ENCODE results near the gene SH2D3C.
A peak's percentile ranks its signal among the peaks of the same experiment; 100 is the strongest.
"Not testable (repeated sequence)": the region's sequence is repeated elsewhere in the genome, so short reads cannot be mapped to it uniquely, and the experiment has no call there.

Gene SH2D3C

DNA sequence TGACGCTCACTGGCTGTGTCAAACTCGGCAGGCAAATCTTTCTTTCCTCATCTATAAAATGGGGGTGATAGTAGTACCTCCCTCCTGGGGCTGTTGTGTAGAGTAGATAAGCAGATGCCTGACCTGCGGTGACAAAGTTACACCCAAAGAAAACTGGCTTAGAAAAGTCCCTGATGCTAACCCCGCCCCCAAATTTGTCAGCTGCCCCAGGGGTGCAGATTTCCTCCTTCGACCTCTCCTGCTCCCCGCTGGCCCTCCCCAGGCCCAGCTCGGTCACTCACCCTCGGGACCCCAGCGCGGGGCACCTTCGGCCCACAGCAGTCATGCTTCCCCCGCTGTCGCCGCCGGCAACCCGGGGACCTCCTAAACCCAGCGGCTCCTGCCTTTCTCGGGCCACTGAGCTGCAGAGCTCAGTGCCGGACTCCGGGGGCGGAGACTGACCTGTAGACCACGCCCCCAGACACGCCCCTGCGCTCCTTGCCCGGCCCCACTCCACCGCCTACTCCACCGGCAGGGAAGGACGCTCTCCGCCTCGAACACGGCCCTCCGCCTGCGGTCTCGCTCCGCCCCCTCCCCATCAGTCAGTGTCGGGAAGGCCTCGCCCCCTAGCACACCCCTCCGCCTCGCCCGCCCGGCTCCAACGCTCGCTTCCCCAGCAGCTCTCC lies 7.4 kb downstream of the SH2D3C start:
- H3K36me3 ChIP-seq (replicated peaks): no peaks in the 10 kb centered on the region
- no peaks in the 10 kb centered on the region for H3K27me3 ChIP-seq (ENCODE audit: low read depth)
- 0 out of 2 replicates have a peak, but pooled peaks cover 5% of the 10 kb centered on the region for H3K4me1 ChIP-seq
- DNase-seq (ENCODE audit: low spot score in 2 of 2): peak; percentile 96 to 99
- H3K4me3 ChIP-seq: peak overlapping the region; percentile 37
- in situ Hi-C loops (cut with MboI; ENCODE audit: low sequenced_read_pairs): no loop called here
- no peaks in the 10 kb centered on the region for H3K9me3 ChIP-seq

DNA sequence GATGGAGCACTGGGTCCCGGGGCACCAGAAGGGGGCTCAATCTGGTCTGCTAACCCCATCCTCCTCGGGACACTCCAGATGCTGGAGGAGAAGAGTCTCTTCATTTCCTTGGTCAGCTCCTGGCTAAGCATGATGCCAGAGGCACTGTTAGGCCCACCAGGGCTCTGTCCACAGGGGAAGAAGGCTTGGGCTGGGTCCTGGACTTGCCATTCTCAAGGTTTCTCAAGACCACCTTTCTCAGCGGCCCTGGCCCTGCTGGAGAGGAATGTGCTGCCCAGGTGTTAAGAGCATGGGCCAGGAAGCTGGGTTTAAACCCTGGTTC lies 7.9 kb downstream of the SH2D3C start:
- H3K27me3 ChIP-seq (ENCODE audit: low read depth): no peaks in the 10 kb centered on the region
- no peak overlapping the region; the same call in 1 of the 2 replicates for H3K4me3 ChIP-seq
- no peaks in the 10 kb centered on the region for H3K36me3 ChIP-seq (replicated peaks)
- 0 out of 2 replicates have a peak, but pooled peaks cover 5% of the 10 kb centered on the region for H3K4me1 ChIP-seq
- in situ Hi-C loops (cut with MboI; ENCODE audit: low sequenced_read_pairs): no loop called here
- no peak for DNase-seq (ENCODE audit: low spot score in 2 of 2)
- H3K9me3 ChIP-seq: no peaks in the 10 kb centered on the region

DNA sequence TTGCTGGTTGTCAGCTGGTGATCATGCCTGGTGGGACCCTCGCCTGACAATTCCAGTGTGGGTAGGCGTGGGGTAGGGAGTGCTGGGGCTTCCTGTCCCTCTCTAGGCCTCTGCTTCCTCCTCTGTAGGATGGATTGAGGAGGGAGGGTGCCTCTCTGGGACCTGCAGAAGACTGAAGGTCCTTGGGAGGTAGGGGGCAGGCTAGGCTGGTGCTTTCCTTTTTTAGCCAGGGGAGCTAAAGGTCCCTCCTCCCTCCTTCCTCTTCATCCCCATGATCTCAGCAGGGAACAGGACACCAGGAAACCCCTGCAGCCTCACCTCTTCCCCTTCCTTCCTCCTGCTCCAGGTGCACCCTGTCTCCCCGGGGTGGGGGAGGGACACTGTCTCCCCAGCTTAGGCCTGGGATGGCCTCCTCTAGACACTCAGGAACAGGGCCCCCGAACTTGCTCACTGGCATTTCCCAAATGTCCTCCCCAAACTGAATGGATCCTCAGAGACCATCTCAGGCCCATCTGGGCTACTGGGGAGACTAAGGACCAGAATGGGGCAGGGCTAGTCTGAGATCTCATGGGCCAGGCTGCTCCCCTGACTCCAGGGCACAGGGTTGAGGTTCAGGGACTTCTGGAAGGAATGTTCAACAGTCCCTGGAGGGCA lies 8.4 kb downstream of the SH2D3C start:
- no peak overlapping the region for H3K4me3 ChIP-seq
- no peaks in the 10 kb centered on the region for H3K9me3 ChIP-seq
- in situ Hi-C loops (cut with MboI; ENCODE audit: low sequenced_read_pairs): no loop called here
- no peaks in the 10 kb centered on the region for H3K36me3 ChIP-seq (replicated peaks)
- 0 out of 2 replicates have a peak, but pooled peaks cover 5% of the 10 kb centered on the region for H3K4me1 ChIP-seq
- H3K27me3 ChIP-seq (ENCODE audit: low read depth): no peaks in the 10 kb centered on the region
- DNase-seq (ENCODE audit: low spot score in 2 of 2): no peak

DNA sequence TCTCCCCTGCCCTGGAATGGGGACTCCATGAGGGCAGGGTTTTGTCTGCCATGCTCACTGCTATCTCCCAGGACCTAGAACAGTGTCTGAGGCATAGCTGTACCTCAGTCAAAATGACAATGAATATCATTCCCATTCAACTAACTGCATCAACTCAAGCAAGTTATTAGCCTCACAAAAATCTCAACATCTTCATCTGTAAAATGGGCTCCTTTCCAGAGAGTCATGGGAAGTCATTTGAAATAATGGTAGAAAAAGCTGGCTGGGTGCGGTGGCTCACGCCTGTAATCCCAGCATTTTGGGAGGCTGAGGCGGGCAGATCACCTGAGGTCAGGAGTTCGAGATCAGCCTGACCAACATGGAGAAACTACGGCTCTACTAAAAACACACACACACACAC lies 9.4 kb downstream of the SH2D3C start:
- in situ Hi-C loops (cut with MboI; ENCODE audit: low sequenced_read_pairs): no loop called here
- Histone ChIP-seq H3K27me3 (ENCODE audit: low read depth) (no peaks in the 10 kb centered on the region), H3K4me1 (0 out of 2 replicates have a peak, but pooled peaks cover 5% of the 10 kb centered on the region)

DNA sequence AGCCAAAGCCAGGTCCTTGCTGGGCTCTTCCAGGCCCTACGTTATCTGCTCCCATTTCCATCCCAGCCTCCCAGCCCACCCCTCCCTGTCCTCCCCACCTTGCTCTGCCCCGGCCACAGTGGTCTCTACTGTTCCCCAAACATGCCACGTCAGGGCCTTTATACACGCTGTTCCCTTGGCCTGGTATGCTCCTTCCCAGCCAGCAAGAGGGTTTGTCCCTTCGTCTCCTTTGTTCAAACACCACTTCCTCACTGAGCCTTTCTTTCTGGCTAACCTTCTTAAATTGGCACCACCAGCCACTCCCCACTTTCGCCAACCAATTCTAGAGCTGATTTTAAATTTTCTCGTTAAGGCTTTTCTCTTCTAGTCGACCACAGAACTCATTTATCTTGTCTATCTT lies 9.8 kb downstream of the SH2D3C start:
- H3K27me3 ChIP-seq (ENCODE audit: low read depth): 0 out of 2 replicates have a peak, but pooled peaks cover 2% of the 10 kb centered on the region
- no peaks in the 10 kb centered on the region for H3K36me3 ChIP-seq (replicated peaks)
- H3K4me1 ChIP-seq: 0 out of 2 replicates have a peak, but pooled peaks cover 5% of the 10 kb centered on the region
- no peaks in the 10 kb centered on the region for H3K9me3 ChIP-seq
- in situ Hi-C loops (cut with MboI; ENCODE audit: low sequenced_read_pairs): no loop called here
- no peak overlapping the region for H3K4me3 ChIP-seq
- DNase-seq (ENCODE audit: low spot score in 2 of 2): no peak

More for the DNA sequence above, 9.4 kb downstream of the SH2D3C start:
- Histone ChIP-seq H3K9me3 (no peaks in the 10 kb centered on the region), H3K36me3 (replicated peaks) (no peaks in the 10 kb centered on the region), H3K4me3 (no peak overlapping the region)
- no peak for DNase-seq (ENCODE audit: low spot score in 2 of 2)

DNA sequence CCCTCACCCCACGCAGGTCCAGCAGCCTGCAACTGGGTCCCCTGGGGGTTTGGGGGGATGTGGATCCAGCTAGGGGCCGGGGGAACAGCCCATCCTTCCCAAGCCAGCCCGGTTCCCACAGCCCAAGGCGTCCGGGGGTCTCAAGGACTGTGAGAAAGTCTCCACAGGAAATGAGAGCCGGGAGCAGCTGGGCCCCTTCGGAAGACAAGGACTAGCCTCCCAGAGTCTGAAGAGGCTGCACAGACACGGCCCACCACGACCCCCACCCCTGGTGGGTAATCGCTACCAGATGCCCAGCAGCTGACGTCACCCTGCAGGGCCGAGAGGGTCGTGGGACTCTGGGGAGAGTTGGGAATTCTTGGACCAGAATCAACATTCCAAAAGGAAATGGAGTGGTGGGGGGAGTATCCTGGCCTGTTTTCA lies 10.5 kb downstream of the SH2D3C start:
- Histone ChIP-seq H3K4me1 (0 out of 2 replicates have a peak, but pooled peaks cover 5% of the 10 kb centered on the region), H3K36me3 (replicated peaks) (no peaks in the 10 kb centered on the region), H3K4me3 (no peak overlapping the region), H3K27me3 (ENCODE audit: low read depth) (0 out of 2 replicates have a peak, but pooled peaks cover 2% of the 10 kb centered on the region), H3K9me3 (no peaks in the 10 kb centered on the region)
- in situ Hi-C loops (cut with MboI; ENCODE audit: low sequenced_read_pairs): no loop called here
- no peak for DNase-seq (ENCODE audit: low spot score in 2 of 2)

DNA sequence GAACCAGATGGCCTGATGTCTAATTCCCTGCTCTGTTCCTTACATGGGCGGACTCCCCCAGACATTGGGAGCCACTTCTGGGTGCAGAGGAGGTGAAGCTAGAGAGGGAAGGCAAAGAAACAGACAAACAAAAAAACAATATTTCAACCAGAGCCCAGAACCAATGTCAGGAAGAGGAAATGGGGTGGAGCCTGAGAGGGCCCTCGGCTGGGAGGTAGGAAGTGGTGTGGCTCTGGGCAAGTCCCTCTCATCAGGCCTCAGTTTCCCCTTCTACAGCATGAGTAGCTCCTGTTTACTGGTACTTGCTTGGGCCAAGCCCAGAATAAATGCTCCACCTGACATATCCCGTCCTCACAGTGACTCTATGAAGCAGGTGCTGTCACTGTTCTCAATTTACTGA lies 11.1 kb downstream of the SH2D3C start:
- H3K27me3 ChIP-seq (ENCODE audit: low read depth): 0 out of 2 replicates have a peak, but pooled peaks cover 2% of the 10 kb centered on the region
- no peak for DNase-seq (ENCODE audit: low spot score in 2 of 2)
- no peaks in the 10 kb centered on the region for H3K36me3 ChIP-seq (replicated peaks)
- H3K9me3 ChIP-seq: no peaks in the 10 kb centered on the region
- H3K4me3 ChIP-seq: no peak overlapping the region
- 0 out of 2 replicates have a peak, but pooled peaks cover 5% of the 10 kb centered on the region for H3K4me1 ChIP-seq
- in situ Hi-C loops (cut with MboI; ENCODE audit: low sequenced_read_pairs): no loop called here

DNA sequence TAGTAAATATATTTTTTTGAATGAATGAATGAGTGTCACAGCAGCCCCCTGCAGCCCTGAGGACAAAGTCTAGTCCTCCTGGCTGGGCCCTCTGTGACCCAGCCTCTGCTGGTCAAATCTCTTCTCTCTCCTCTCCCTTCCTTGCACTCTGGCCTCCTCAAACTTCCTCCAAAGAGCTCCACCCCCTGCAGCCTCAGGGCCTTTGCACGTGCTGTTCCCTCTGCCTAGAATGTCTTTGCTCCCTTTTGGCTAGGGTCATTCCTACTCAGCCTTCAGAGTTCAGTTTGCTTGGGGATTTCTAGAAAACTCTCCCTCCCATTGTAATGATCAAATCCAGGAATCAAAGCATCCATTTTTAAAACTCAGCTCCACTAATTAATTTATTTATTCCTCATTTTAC lies 13.0 kb downstream of the SH2D3C start:
- in situ Hi-C loops (cut with MboI; ENCODE audit: low sequenced_read_pairs): no loop called here
- Histone ChIP-seq H3K4me3 (no peak overlapping the region), H3K4me1 (no peaks in the 10 kb centered on the region), H3K9me3 (no peaks in the 10 kb centered on the region), H3K27me3 (ENCODE audit: low read depth) (peaks cover 2% of the 10 kb centered on the region; the same call in 1 of the 2 replicates), H3K36me3 (replicated peaks) (no peaks in the 10 kb centered on the region)
- no peak for DNase-seq (ENCODE audit: low spot score in 2 of 2)

DNA sequence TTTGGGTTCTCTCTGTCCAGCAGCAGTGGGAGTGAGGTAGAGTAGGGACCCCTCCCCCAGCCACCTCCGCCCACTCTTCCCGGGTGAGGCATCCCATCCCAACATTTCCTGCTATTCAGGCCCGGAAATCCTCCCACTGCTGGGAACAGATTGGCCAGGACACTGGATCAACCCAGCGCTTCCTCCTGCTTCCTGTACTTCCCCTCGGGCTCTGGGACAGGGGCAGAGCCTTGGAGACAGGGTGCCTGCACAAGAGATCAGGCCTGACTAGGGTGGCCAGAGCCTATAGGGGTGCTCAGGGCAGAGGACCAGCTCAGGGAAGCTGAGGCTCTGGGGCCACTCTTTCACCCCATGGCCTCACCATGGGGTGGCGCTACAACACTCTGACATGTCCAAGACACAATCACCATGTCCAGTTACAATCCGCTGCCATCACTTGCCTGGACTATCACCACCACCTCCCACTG lies 14.5 kb downstream of the SH2D3C start:
- in situ Hi-C loops (cut with MboI; ENCODE audit: low sequenced_read_pairs): no loop called here
- no peaks in the 10 kb centered on the region for H3K4me1 ChIP-seq
- no peaks in the 10 kb centered on the region for H3K36me3 ChIP-seq (replicated peaks)
- peaks cover 5% of the 10 kb centered on the region; the same call in 1 of the 2 replicates for H3K27me3 ChIP-seq (ENCODE audit: low read depth)
- no peak overlapping the region for H3K4me3 ChIP-seq
- H3K9me3 ChIP-seq: no peaks in the 10 kb centered on the region
- peak in 1 of 2 experiments; percentile 41 for DNase-seq (ENCODE audit: low spot score in 2 of 2)

DNA sequence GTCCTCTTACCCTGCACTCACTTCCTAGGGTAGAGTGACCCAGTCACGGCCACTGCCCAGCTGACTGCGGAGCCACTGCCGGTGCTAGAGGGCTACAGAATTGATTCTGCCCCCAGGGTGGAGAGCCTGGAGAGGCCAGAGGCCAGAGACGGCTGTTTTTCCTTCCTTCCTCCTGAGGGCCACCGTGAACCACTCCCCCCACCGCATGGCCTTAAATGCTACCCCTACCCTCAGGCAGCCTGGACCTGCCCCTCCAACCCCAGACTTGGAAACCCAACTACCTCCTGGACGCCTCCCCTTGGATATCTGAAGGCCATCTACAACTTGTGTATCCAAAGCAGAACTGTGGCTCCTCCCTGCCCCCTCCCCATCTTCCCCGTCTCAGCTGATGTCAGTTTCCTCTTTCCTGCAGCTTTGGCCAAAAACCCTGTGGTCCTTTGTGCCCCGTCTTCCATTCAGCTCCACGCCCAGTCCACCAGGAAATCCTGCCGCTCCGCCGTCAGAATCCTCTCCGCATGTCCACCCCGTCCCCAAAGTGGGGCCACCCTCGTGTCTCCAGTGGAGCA lies 16.3 kb downstream of the SH2D3C start:
- no peak overlapping the region for H3K4me3 ChIP-seq
- DNase-seq (ENCODE audit: low spot score in 2 of 2): no peak
- peaks cover 5% of the 10 kb centered on the region; the same call in 1 of the 2 replicates for H3K27me3 ChIP-seq (ENCODE audit: low read depth)
- H3K4me1 ChIP-seq: no peaks in the 10 kb centered on the region
- no peaks in the 10 kb centered on the region for H3K9me3 ChIP-seq
- in situ Hi-C loops (cut with MboI; ENCODE audit: low sequenced_read_pairs): no loop called here
- no peaks in the 10 kb centered on the region for H3K36me3 ChIP-seq (replicated peaks)

DNA sequence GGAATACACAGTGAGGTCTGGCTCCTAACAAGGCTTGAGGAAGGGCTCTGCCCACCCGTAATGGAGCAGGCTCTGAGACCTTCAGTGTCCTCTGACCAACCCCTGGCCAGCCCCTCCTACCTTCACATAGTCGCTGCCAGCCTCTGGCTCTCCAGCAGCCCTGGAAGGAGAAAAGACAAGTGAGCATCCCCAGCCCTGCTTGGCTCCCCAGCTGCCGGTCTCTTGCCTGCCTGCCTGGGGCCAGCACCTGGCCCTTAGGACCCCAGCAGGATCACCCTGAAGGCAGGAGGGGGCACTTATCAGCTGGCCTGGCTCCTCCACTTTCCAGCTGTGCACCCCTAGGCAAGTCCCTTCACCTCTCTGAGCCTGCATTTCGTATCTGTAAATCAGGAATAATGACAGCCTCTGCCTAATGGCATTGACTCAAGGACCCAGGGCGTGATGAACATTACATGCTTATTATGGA lies 16.9 kb downstream of the SH2D3C start:
- in situ Hi-C loops (cut with MboI; ENCODE audit: low sequenced_read_pairs): no loop called here
- Histone ChIP-seq H3K27me3 (ENCODE audit: low read depth) (peaks cover 5% of the 10 kb centered on the region; the same call in 1 of the 2 replicates), H3K4me3 (no peak overlapping the region), H3K36me3 (replicated peaks) (no peaks in the 10 kb centered on the region), H3K4me1 (no peaks in the 10 kb centered on the region), H3K9me3 (no peaks in the 10 kb centered on the region)
- no peak for DNase-seq (ENCODE audit: low spot score in 2 of 2)

DNA sequence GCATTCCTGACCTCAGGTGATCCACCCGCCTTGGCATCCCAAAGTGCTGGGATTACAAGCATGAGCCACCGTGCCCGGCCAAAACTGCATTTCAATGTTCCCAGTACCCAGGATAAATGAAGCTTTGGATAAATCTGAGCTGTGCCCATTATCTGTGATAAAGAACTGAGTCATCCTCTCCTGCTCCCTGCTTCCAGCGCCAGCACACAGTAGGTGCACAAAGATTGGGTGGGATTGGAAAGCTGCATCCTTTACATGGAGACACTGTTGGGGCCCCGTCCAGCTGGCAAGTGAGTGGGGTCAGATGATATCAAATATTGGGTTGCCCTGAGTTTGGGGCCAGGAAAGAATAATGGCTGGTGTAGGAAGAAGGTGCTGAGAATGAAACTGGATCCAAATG lies 17.4 kb downstream of the SH2D3C start:
- no peak overlapping the region for H3K4me3 ChIP-seq
- H3K9me3 ChIP-seq: no peaks in the 10 kb centered on the region
- no peaks in the 10 kb centered on the region for H3K4me1 ChIP-seq
- DNase-seq (ENCODE audit: low spot score in 2 of 2): no peak
- no peaks in the 10 kb centered on the region for H3K36me3 ChIP-seq (replicated peaks)
- in situ Hi-C loops (cut with MboI; ENCODE audit: low sequenced_read_pairs): no loop called here
- peaks cover 5% of the 10 kb centered on the region; the same call in 1 of the 2 replicates for H3K27me3 ChIP-seq (ENCODE audit: low read depth)

DNA sequence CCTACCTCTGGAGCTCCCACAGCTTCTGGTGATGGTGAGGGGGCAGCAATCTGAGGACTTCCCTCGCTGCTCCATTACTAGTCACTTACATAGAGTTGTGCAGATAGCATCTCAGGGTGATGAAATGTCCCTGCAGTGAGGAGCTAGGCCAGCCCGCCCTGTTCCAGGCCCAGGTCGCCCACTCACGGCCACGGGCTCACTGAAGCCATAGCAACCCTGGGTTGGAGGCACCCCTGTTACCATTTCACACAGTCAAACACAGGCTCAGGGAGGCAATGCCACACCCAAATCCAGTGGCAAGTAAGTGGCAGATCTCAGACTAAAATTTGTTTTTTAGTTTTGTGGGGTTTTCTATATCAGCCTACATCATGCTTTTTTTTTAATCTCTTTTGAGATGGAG lies 19.6 kb downstream of the SH2D3C start:
- Histone ChIP-seq H3K9me3 (no peaks in the 10 kb centered on the region), H3K36me3 (replicated peaks) (no peaks in the 10 kb centered on the region), H3K4me3 (no peak overlapping the region), H3K27me3 (ENCODE audit: low read depth) (peaks cover 5% of the 10 kb centered on the region; the same call in 1 of the 2 replicates), H3K4me1 (no peaks in the 10 kb centered on the region)
- DNase-seq (ENCODE audit: low spot score in 2 of 2): no peak
- in situ Hi-C loops (cut with MboI; ENCODE audit: low sequenced_read_pairs): no loop called here

DNA sequence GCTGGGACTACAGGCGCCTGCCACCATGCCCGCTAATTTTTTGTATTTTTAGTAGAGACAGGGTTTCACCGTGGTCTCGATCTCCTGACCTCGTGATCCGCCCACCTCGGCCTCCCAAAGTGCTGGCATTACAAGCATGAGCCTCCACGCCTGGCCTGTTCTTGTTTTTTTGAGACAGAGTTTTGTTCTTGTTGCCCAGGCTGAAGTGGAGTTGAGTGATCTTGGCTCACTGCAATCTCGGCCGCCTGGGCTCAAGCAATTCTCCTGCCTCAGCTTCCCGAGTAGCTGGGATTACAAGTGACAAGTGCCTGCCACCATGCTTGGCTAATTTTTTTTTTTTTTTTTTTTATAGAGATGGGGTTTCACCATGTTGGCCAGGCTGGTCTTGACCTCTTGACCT lies 21.7 kb downstream of the SH2D3C start:
- H3K27me3 ChIP-seq (ENCODE audit: low read depth); H3K9me3 ChIP-seq; H3K4me1 ChIP-seq; in situ Hi-C loops (cut with MboI; ENCODE audit: low sequenced_read_pairs); H3K36me3 ChIP-seq (replicated peaks); H3K4me3 ChIP-seq; DNase-seq (ENCODE audit: low spot score in 2 of 2): not testable (repeated sequence)

Data from HAP-1 (cell line).